KMS-11 (cell line): ENCODE data around the gene UCHL5.

ENCODE experiments used
- H2AFZ ChIP-seq: fragments of 200-600 bp; sonication (generic); 2 replicates; pipeline ENCODE4 v1.6.1; 2016; ENCODE audit warnings: antibody characterized with exemption, mixed run types, low read depth
- H3K27ac ChIP-seq: fragments of 200-600 bp; sonication (generic); 2 replicates; pipeline ENCODE4 v1.6.1; 2016; ENCODE audit warnings: mild to moderate bottlenecking, mixed run types
- H3K27me3 ChIP-seq: fragments of 200-600 bp; sonication (generic); 2 replicates; pipeline ENCODE4 v1.6.1; 2017; ENCODE audit warnings: mild to moderate bottlenecking, low read depth, mixed run types, moderate library complexity; ENCODE audit not compliant: insufficient read depth
- H3K36me3 ChIP-seq: fragments of 200-600 bp; sonication (generic); 2 replicates; pipeline ENCODE4 v1.6.1; 2017; ENCODE audit warnings: mild to moderate bottlenecking, mixed run types; ENCODE audit not compliant: insufficient read depth
- H3K4me1 ChIP-seq: fragments of 200-600 bp; sonication (generic); 2 replicates; pipeline ENCODE4 v1.6.1; 2016; ENCODE audit warnings: mild to moderate bottlenecking, low read depth, mixed run types; ENCODE audit not compliant: poor library complexity, severe bottlenecking
- H3K4me2 ChIP-seq: fragments of 200-600 bp; sonication (generic); 2 replicates; pipeline ENCODE4 v1.7.0; 2016; ENCODE audit warnings: mild to moderate bottlenecking, mixed run types
- H3K4me3 ChIP-seq: fragments of 200-600 bp; sonication (generic); IDR thresholded peaks from 2 replicates; pipeline ENCODE4 v1.6.1; 2017; ENCODE audit warnings: low read depth, low read length, mixed read lengths; ENCODE audit not compliant: insufficient read depth
- H3K79me2 ChIP-seq: fragments of 200-600 bp; sonication (generic); 2 replicates; pipeline ENCODE4 v1.6.1; 2016; ENCODE audit warnings: low read depth, mixed run types; ENCODE audit not compliant: insufficient read depth
- H3K9ac ChIP-seq: fragments of 200-600 bp; sonication (generic); 2 replicates; pipeline ENCODE4 v1.6.1; 2016; ENCODE audit warnings: mild to moderate bottlenecking, mixed run types
- H4K20me1 ChIP-seq: fragments of 200-600 bp; sonication (generic); 2 replicates; pipeline ENCODE4 v1.6.1; 2016; ENCODE audit warnings: mild to moderate bottlenecking, mixed run types; ENCODE audit not compliant: insufficient read depth
- CTCF ChIP-seq: fragments of 200-600 bp; sonication (generic); conservative IDR thresholded peaks from 2 replicates; pipeline ENCODE4 v1.6.1; 2017; ENCODE audit warnings: low read depth, mild to moderate bottlenecking, antibody characterized with exemption, low read length, moderate library complexity, mixed read lengths

Gene UCHL5

GRCh38 chr1:192973202-192973601 is 86.0 kb downstream of the UCHL5 start:
- Histone ChIP-seq H3K36me3 (no peaks in the 10 kb centered on the region), H3K4me1 (no peaks in the 10 kb centered on the region), H3K79me2 (no peaks in the 10 kb centered on the region), H3K27ac (no peak overlapping the region), H3K4me3 (no peak overlapping the region), H4K20me1 (no peaks in the 10 kb centered on the region), H2AFZ (no peak overlapping the region), H3K9ac (no peak overlapping the region), H3K27me3 (no peaks in the 10 kb centered on the region), H3K4me2 (no peak overlapping the region)
- no peak for TF ChIP-seq CTCF

- Histone ChIP-seq H3K79me2 (no peaks in the 10 kb centered on the region), H3K36me3 (no peaks in the 10 kb centered on the region; the same call in 1 of the 2 replicates), H3K4me1 (no peaks in the 10 kb centered on the region), H3K27ac (no peak overlapping the region), H2AFZ (no peak overlapping the region), H3K4me3 (no peak overlapping the region), H3K4me2 (no peak overlapping the region), H3K9ac (no peak overlapping the region), H4K20me1 (no peaks in the 10 kb centered on the region), H3K27me3 (no peaks in the 10 kb centered on the region)
- TF ChIP-seq CTCF, result no peak
Measured at GRCh38 chr1:192969091-192969490, 90.1 kb downstream of the UCHL5 start.

GRCh38 chr1:192968323-192968722 is 90.8 kb downstream of the UCHL5 start:
- Histone ChIP-seq H3K36me3 (no peaks in the 10 kb centered on the region; the same call in 1 of the 2 replicates), H3K9ac (no peak overlapping the region), H2AFZ (no peak overlapping the region), H4K20me1 (no peaks in the 10 kb centered on the region), H3K4me2 (no peak overlapping the region), H3K79me2 (no peaks in the 10 kb centered on the region), H3K4me1 (no peaks in the 10 kb centered on the region), H3K4me3 (no peak overlapping the region), H3K27me3 (no peaks in the 10 kb centered on the region), H3K27ac (no peak overlapping the region)
- TF ChIP-seq CTCF, result no peak

- no peak for TF ChIP-seq CTCF
- no peaks in the 10 kb centered on the region for H3K27me3 ChIP-seq
- no peaks in the 10 kb centered on the region for H4K20me1 ChIP-seq
- no peaks in the 10 kb centered on the region for H3K79me2 ChIP-seq
- no peak overlapping the region for H3K4me2 ChIP-seq
- H2AFZ ChIP-seq, result no peak overlapping the region
- H3K4me1 ChIP-seq, result no peaks in the 10 kb centered on the region
- no peak overlapping the region for H3K9ac ChIP-seq
- no peak overlapping the region for H3K4me3 ChIP-seq
- H3K36me3 ChIP-seq, result no peaks in the 10 kb centered on the region; the same call in 1 of the 2 replicates
- no peak overlapping the region for H3K27ac ChIP-seq
Measured at GRCh38 chr1:192967901-192968300, 91.3 kb downstream of the UCHL5 start.
